Spleen (tissue), 11 donors: ENCODE results near the gene GALNTL6. TPM values are rescaled to one million over a fixed set of nuclear protein-coding genes. Genes with fewer than 3 reads are reported as not detected.

Source experiments
- DNase-seq: peaks from one replicate; pipeline ENCODE4 v3.0.0-alpha.2; 2020
- H3K27ac ChIP-seq, 8 donors: fragments of 200-600 bp; sonication (generic) in 7 of 8; 1 replicate in 4 of 8; 2 replicates in 4 of 8; pipeline versions ENCODE4 v1.5.0 to v1.8.0; 2016 to 2021; ENCODE audit warnings: inconsistent platforms in 4 of 8, mild to moderate bottlenecking in 4 of 8, moderate library complexity in 1 of 8
- H3K27me3 ChIP-seq, 7 donors: fragments of 200-600 bp; sonication (generic) in 6 of 7; replicated peaks in 1 of 7; 1 replicate in 4 of 7; 2 replicates in 3 of 7; pipeline versions ENCODE4 v1.5.0 to v1.8.0; 2016 to 2021; ENCODE audit warnings: inconsistent platforms in 3 of 7, mild to moderate bottlenecking in 1 of 7
- H3K36me3 ChIP-seq, 6 donors: fragments of 200-600 bp; sonication (generic) in 5 of 6; 1 replicate in 4 of 6; 2 replicates in 2 of 6; pipeline versions ENCODE4 v1.5.0 to v1.8.0; 2016 to 2021; ENCODE audit warnings: inconsistent platforms in 2 of 6
- H3K4me1 ChIP-seq, 6 donors: fragments of 200-600 bp; sonication (generic) in 5 of 6; 1 replicate in 3 of 6; 2 replicates in 3 of 6; pipeline versions ENCODE4 v1.5.0 to v1.8.0; 2016 to 2021; ENCODE audit warnings: inconsistent platforms in 3 of 6
- H3K4me3 ChIP-seq, 8 donors: fragments of 200-600 bp; sonication (generic) in 7 of 8; 1 replicate in 4 of 8; 2 replicates in 4 of 8; pipeline versions ENCODE4 v1.5.0 to v1.8.0; 2016 to 2021; ENCODE audit warnings: inconsistent platforms in 4 of 8, mild to moderate bottlenecking in 4 of 8, moderate library complexity in 2 of 8
- H3K9me3 ChIP-seq, 8 donors: fragments of 200-600 bp; sonication (generic) in 7 of 8; 1 replicate in 4 of 8; 2 replicates in 4 of 8; pipeline versions ENCODE4 v1.5.0 to v1.8.0; 2016 to 2021; ENCODE audit warnings: inconsistent platforms in 4 of 8
- CTCF ChIP-seq, 11 experiments: fragments of 200-600 bp in 7 of 11; fragments of 450-650 bp in 4 of 11; sonication (generic) in 4 of 11; IDR thresholded peaks in 8 of 11; conservative IDR thresholded peaks in 3 of 11; 1 replicate in 7 of 11; 2 replicates in 4 of 11; pipeline versions ENCODE4 v1.4.0 to v1.8.0; 2016 to 2021; ENCODE audit warnings: antibody characterized with exemption in 11 of 11, inconsistent platforms in 4 of 11, mild to moderate bottlenecking in 1 of 11
- POLR2A ChIP-seq, 3 donors: fragments of 450-650 bp; IDR thresholded peaks; one replicate each; pipeline ENCODE4 v1.5.1; 2017; ENCODE audit warnings: antibody characterized with exemption in 3 of 3, mild to moderate bottlenecking in 1 of 3
- POLR2AphosphoS5 ChIP-seq, 3 donors: sonication (generic); formaldehyde crosslinking; IDR thresholded peaks; one replicate each; pipeline ENCODE4 v1.5.1; 2017; ENCODE audit warnings: antibody characterized with exemption in 3 of 3
- WGBS, 5 donors: extraction: QIAGEN DNeasy Blood & Tissue Kit in 3 of 5; methylation state at CpG; one replicate each; pipeline versions ENCODE4 v1.1.5 to v1.1.7; 2013 to 2018; 5-methylcytosine and 5-hydroxymethylcytosine counted together
- intact Hi-C: fragments of 100-400 bp; cut with DNase I; formaldehyde crosslinking; loops from one replicate; pipeline ENCODE4 v1.15.0; 2023; ENCODE audit warnings: low total_unique reads
- polyA plus RNA-seq, 3 donors: library from polyadenylated mRNA; stranded (reverse); fragments of 200-250 nt; gene quantifications; one replicate each; pipeline ENCODE4 v1.2.1, GENCODE V29; 2013
- total RNA-seq, 7 donors: library from RNA; depleted of rRNA in 3 of 7; stranded (reverse); fragments of >200 nt in 3 of 7; fragmentation: NEBNext Ultra II Directional in 4 of 7; extraction: Animal tissue kit (Norgen Biotek cat#: 25700) in 4 of 7; gene quantifications; one replicate each; pipeline versions ENCODE4 v1.1.0 to v1.2.1, GENCODE V29; 2016 to 2021
- donor health status: healthy with polysubstance abuse.
- donor health status: DM: no; HTN: no; CAD: no; lungs with moderate emphysema.
- donor health status: DM: no; HTN: no; CAD: no.
- donor health status: Bipolar disorder and iron deficiency.
- donor health status: healthy.
- donor health status: DM: no; HTN: no; CAD: no.
- donor health status: DM: yes; HTN: yes; CAD: no.

Gene GALNTL6
- total and polyA plus RNA-seq, 10 donors: 3.2 to 12.5 (median 7.1) TPM

- DNase-seq: no peak
- H3K27ac ChIP-seq: no peak overlapping the region
- H3K27me3 ChIP-seq: no peaks in the 10 kb centered on the region
- intact Hi-C loops: no loop called here
- TF ChIP-seq CTCF (IDR thresholded peaks at IDR 0.05 in 8 of 11, conservative IDR thresholded peaks at IDR 0.05 in 3 of 11) (no peak), POLR2AphosphoS5 (IDR thresholded peaks at IDR 0.05) (no peak)
- H3K4me3 ChIP-seq: no peak overlapping the region
- H3K4me1 ChIP-seq: no peaks in the 10 kb centered on the region
- no peaks in the 10 kb centered on the region for H3K9me3 ChIP-seq
- WGBS, 5 donors: 75 to 88% (median 85%) methylated on average over 8 of the region's 8 CpGs
- no peaks in the 10 kb centered on the region for H3K36me3 ChIP-seq
Observed at GRCh38 chr4:171849686-171850222, 36.5 kb downstream of the GALNTL6 start.

- Histone ChIP-seq H3K27ac (no peak overlapping the region), H3K36me3 (no peaks in the 10 kb centered on the region), H3K9me3 (no peaks in the 10 kb centered on the region), H3K4me1 (no peaks in the 10 kb centered on the region), H3K27me3 (no peaks in the 10 kb centered on the region), H3K4me3 (no peak overlapping the region)
- intact Hi-C loops: no loop called here
- TF ChIP-seq POLR2AphosphoS5 (IDR thresholded peaks at IDR 0.05) (no peak), CTCF (IDR thresholded peaks at IDR 0.05 in 8 of 11, conservative IDR thresholded peaks at IDR 0.05 in 3 of 11) (no peak), POLR2A (IDR thresholded peaks at IDR 0.05) (no peak)
- no peak for DNase-seq
Observed at GRCh38 chr4:171851295-171851694, 38.1 kb downstream of the GALNTL6 start.

GRCh38 chr4:171857302-171858012 is 44.3 kb downstream of the GALNTL6 start:
- no peak for DNase-seq
- intact Hi-C loops: no loop called here
- H3K27me3 ChIP-seq: no peaks in the 10 kb centered on the region
- H3K36me3 ChIP-seq: no peaks in the 10 kb centered on the region
- WGBS, 5 donors: 73 to 91% (median 77%) methylated on average over 3 of the region's 3 CpGs
- TF ChIP-seq POLR2A (IDR thresholded peaks at IDR 0.05) (no peak), CTCF (IDR thresholded peaks at IDR 0.05 in 8 of 11, conservative IDR thresholded peaks at IDR 0.05 in 3 of 11) (no peak), POLR2AphosphoS5 (IDR thresholded peaks at IDR 0.05) (no peak)
- no peak overlapping the region for H3K27ac ChIP-seq
- H3K9me3 ChIP-seq: no peaks in the 10 kb centered on the region
- H3K4me3 ChIP-seq: no peak overlapping the region
- H3K4me1 ChIP-seq: no peaks in the 10 kb centered on the region

- Histone ChIP-seq H3K27me3 (no peaks in the 10 kb centered on the region), H3K4me3 (no peak overlapping the region), H3K27ac (no peak overlapping the region), H3K36me3 (no peaks in the 10 kb centered on the region), H3K4me1 (no peaks in the 10 kb centered on the region), H3K9me3 (no peaks in the 10 kb centered on the region)
- WGBS, 5 donors: 58 to 79% (median 71%) methylated on average over 3 of the region's 3 CpGs
- TF ChIP-seq POLR2A (IDR thresholded peaks at IDR 0.05) (no peak), CTCF (IDR thresholded peaks at IDR 0.05 in 8 of 11, conservative IDR thresholded peaks at IDR 0.05 in 3 of 11) (no peak), POLR2AphosphoS5 (IDR thresholded peaks at IDR 0.05) (no peak)
- no peak for DNase-seq
- intact Hi-C loops: no loop called here
Observed at GRCh38 chr4:171875291-171875690, 62.1 kb downstream of the GALNTL6 start.
